HG03103 (cell line): ENCODE results near the gene OR7E24.
"Not testable (repeated sequence)": the region's sequence is repeated elsewhere in the genome, so short reads cannot be mapped to it uniquely, and the experiment has no call there.

ENCODE experiments used
- ATAC-seq: cut with Tn5 transposase; IDR thresholded peaks from one replicate; pipeline ENCODE4 v1.9.1; 2021; ENCODE audit warnings: low read depth; ENCODE audit not compliant: unreplicated experiment

OR7E24 gene

GRCh38 chr19:9250630-9251029 lies at the start of gene OR7E24:
Gene OR7E24 (plus strand): TSS chr19:9250930. CDS start chr19:9251044, 114 bp downstream.
- ATAC-seq = no peak

DNA sequence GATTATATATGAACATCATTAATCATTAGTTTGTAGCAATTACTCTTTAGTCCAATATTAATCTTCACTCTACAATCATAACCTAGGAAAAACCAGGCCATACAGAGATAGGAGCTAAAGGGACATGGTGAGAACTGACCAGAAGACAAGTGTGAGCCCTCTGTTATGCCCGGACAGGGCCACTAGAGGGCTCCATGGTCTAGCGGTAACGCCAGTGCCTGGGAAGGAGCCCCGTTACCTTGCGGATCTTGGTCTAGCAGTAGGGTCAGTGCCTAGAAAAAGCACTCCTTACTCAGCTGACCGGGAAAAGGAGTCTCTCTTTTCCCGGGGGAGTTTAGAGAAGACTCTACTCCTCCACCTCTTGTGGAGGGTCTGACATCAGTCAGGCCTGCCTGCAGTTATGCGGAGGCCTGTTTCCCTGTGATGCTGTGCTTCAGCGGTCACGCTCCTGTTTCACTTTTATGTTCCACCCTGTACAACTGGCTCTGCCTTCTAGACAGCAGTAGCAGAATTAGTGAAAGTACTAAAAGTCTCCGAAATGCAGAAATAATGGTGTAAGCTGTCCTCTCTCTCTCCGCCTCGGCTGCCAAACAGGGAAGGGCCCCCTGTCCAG lies 45.1 kb upstream of the OR7E24 start:
- ATAC-seq = no peak

- no peak for ATAC-seq
Observed at GRCh38 chr19:9219489-9219888, 31.2 kb upstream of the OR7E24 start, which contains the start of gene OR7D4. Gene OR7D4 (minus strand): TSS chr19:9219589. CDS start chr19:9214837, 4,752 bp downstream.

- no peak for ATAC-seq
Observed at GRCh38 chr19:9251236-9251635, 506 bp downstream of the OR7E24 start.

- not testable (repeated sequence) for ATAC-seq
Observed at GRCh38 chr19:9283485-9283884, 32.8 kb downstream of the OR7E24 start.

- no peak for ATAC-seq
Observed at GRCh38 chr19:9289231-9289884, 38.6 kb downstream of the OR7E24 start.

DNA sequence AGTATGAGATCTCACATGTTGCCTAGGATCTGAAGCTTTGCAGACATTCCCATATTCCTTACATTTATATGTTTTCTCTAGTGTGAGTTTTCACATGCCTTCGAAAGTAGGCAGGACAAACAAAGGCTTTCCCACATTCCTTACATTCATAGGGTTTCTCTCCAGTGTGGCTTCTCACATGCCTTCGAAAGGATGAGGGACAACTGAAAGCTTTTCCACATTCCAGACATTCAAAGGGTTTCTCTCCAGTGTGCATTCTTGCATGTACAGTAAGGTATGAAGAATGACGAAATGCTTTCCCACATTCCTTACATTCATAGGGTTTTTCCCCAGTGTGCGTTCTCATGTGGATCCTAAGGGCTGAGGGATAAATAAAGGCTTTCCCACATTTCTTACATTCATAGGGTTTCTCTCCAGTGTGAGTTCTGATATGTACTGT lies 44.7 kb downstream of the OR7E24 start:
- no peak for ATAC-seq

GRCh38 chr19:9296336-9296735 lies 45.6 kb downstream of the OR7E24 start:
- ATAC-seq = no peak
